NCI-H128 (cell line): ENCODE results near the gene NRG3.

Experiments
- DNase-seq: peaks from one replicate; lab custom pipeline; 2025; ENCODE audit not compliant: unreplicated experiment; lab: John Stamatoyannopoulos, UW

NRG3 gene

DNA sequence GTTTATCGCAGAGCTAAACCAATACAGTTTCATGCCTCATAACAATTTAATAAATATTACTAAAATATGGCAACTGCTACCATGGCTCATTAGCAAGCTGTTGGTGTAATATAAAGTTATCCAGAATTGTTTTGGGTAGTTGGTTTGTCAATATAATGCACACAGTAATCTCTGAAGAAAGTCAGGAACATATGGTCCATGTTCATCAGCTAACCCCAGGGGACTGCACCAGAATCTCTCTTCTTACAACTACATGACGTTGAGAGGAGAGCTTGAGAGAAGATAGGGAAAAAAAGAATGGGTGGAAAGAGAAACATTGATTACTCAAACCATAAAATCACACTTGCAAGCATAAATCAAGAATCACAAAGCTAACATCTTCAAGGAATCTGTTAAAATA, 333.7 kb downstream of the NRG3 start:
- no peak for DNase-seq

- DNase-seq: no peak
Observed at GRCh38 chr10:82210331-82210730, 335.3 kb downstream of the NRG3 start.

GRCh38 chr10:82211346-82211745, 336.4 kb downstream of the NRG3 start:
- no peak for DNase-seq

GRCh38 chr10:82212753-82213152, 337.8 kb downstream of the NRG3 start:
- DNase-seq: no peak

DNA sequence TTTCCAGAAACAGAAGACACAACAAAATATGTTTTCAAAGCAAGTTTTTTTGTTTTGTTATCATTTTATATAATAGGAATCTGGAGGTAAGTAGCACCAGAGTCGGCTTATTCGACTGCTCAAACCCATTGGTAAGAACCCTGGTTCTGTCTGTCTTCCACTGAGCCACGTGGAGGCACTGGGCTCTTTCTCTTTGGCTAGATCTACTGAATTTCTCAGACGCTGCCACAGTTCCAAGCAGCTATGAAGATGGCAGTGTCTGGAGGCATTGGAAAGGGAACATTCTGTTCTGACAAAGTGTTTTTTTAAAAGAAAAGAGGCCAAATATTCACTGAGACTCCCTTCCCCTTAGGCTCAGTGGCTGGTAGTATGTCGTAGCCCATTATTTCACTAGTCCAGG, 338.8 kb downstream of the NRG3 start:
- DNase-seq: no peak

DNA sequence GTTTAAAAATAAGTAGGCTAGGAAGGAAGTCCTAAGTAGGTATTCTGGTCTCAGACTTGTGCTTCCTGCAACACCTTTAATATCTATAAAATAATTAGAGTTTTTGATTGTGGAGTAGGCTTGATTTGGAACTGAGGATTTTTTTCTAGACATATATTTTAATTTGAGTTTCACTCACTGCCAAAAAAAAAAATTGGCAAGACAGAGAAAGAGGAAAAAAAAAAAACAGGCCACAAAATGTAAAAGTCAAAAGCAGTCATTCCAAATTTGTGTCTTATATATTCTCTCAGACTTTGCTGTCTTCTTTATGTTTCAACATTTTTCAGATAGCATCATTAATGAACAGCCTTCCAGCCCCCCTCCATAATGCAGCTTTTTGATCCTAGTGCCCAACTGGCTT, 346.1 kb downstream of the NRG3 start:
- no peak for DNase-seq

GRCh38 chr10:82221601-82222149, 346.7 kb downstream of the NRG3 start:
- DNase-seq: no peak

- DNase-seq: no peak
Observed at GRCh38 chr10:82228701-82229100, 353.7 kb downstream of the NRG3 start.

DNA sequence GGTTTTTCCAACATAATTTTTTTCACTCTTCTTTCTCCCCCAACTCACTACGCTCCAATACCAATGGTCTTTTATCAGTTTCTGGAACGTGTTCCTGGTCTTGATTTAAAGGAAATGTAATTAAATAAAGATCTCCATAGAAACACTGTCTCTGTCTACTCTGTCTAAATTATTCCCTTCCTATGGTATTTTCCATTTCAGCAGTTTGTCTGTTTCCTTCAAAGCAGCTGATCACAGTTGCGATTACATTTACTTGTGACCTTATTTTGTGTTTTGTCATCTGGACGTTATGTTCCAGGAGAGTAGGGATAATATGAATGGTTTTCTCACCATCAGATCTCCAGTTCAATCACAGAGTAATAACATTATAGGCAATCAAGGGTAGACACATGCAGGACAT, 359.2 kb downstream of the NRG3 start:
- no peak for DNase-seq

DNA sequence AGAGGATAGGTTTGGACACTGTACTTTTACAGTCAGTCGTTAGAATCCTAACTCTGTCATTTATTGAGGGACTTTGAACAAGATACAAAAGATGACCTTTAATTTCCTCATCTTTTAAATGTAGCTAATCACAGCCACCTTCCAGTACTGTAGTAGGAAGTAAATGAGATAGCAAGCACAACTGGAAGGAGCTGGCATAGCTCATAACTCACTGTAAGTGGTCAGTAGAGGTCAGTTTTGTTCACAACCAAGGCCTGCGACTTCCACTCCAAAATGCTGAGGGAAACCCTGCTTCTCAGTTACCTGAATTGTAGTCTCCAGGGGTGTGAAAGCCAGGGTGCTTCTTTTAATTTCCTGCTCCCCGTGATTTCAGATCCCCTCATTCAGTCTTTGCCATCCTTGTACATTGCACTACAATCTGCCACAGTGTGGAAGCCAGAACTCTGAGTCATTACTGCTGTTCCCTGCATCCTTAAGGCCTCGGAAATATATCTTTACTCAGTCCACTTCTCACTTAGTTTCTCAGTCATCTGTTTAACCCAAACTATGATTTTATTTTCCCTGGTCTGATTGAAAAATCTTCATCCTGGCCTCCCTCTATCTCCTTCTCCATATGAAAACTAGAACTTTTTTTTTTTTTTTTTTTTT, 361.2 kb downstream of the NRG3 start:
- no peak for DNase-seq

DNA sequence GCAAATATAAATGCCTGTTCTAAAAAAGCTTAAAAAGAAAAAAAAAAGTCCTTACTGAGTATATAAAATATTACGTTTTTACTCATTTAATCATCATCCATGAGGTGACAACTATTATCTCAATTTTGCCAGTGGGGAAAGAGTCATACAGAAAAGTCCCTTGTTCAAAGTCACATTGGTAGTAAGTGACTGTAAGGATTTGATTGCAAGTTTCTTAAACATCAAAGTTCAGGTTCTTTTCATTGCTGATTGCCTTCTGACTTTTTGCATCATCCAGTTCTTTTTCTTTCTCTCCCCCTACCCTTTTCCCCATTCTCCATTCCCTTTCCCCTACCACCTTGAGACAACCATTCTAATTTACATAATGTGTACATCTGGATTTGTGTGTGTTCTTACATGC, 363.3 kb downstream of the NRG3 start:
- DNase-seq: no peak

DNA sequence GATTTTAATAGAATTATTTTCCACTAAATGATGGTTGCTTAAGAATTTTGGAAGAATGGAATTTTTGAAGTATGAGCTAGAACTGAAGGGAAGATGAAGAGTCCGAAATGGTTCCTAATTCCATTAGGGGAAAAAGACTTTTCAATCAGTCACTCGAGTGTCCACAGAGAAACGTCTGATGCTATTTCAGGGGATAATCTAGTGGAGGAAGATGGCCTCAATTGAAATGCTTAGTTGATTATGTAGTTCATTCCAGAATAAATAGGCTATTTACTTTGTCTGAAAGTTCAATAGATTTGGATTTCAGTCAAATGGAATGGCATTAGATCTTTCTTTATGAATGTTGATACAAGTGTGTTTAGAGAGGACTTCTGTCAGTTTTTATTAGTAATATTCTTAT, 365.4 kb downstream of the NRG3 start:
- no peak for DNase-seq

GRCh38 chr10:82242778-82243177, 367.8 kb downstream of the NRG3 start:
- no peak for DNase-seq

DNA sequence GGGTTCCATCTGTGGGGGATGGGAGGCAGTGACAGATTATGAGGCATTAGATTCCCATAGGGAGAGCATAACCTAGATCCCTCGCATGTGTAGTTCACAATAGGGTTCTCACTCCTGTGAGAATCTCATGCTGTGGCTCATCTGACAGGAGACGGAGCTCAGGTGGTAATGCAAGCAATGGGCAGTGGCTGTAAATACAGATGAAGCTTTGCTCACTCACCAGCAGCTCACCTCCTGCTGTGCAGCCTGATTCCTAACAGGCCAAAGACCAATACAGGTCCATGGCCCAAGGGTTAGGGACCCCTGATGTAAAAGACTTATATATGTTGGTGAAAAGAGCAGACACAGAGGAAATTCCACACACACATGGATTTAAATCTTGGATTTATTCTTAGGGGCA, 370.2 kb downstream of the NRG3 start:
- no peak for DNase-seq

- no peak for DNase-seq
Observed at GRCh38 chr10:82245906-82246560, 371.0 kb downstream of the NRG3 start.

DNA sequence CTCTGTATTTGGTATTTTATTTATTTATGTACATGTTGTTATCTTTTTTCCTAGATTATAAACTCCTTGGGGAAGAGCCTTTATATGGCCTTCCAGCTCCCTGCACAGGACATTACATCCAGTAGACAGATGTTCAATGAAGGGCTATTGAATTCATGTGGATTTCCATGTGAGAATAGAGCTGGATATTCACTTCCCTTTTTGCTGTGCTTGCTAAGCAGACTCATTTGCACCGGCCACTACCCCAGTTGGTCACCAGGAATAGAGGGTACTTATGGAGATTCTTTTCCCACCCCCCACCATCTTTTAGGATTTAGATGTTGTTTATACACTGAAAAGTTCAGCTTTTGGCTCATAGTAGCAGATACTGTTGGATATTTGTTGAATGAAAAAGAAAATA, 374.1 kb downstream of the NRG3 start:
- DNase-seq: no peak

DNA sequence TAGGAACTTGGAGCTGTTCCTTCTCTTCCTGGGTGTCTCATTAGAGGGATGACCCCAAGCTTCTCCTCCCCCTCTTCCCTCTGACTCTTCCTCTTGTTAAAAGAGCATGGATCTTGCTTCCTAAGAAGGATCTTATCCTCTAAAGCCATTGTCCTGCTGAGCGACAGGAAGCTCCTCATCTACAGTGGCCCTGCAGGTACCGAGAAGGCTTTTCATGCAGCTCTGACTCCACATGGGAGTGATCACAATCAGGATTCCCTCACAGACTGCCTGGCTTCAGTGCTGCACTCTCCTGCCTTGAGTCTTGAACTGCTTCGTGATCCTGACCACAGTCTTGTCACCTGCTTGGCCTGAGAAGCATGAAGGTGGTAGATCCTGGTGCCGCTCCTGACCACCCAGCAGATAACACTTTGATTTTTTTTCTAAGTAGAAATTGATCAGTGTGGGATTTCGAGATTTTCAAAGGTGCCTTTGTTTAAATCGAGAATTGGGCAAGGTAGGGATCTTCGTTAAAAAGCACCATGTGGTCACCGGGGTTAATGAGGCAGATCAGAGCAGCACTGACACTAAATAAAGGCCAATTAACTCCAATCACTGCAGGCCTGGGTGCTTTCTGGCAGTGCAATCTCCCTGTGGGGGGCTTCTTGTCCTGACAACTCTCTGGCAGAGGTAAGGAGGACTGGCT, 376.4 kb downstream of the NRG3 start:
- DNase-seq: no peak

- DNase-seq: no peak
Observed at GRCh38 chr10:82252081-82252480, 377.1 kb downstream of the NRG3 start.

GRCh38 chr10:82254237-82254636, 379.2 kb downstream of the NRG3 start:
- no peak for DNase-seq

- DNase-seq: no peak
Observed at GRCh38 chr10:82256275-82256674, 381.3 kb downstream of the NRG3 start.

DNA sequence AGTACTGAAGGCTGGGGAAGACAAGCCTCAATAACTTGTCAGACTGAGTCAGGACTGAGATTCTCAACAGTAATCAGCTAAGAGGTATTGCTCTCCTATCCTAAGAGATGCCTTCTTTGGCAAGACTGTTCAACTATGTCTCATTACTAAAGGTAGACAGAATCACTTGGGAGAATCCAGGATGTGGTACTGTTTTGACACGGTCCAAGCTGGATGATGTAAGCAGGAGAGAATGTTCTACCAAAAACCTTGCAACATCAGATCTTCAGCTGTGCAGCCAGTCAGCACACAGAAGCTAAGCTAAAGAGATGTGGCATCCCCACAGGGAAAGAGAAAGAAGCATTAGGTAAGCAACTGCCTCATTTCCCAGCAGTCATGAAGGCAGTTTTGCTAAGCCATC, 391.4 kb downstream of the NRG3 start:
- DNase-seq: no peak

DNA sequence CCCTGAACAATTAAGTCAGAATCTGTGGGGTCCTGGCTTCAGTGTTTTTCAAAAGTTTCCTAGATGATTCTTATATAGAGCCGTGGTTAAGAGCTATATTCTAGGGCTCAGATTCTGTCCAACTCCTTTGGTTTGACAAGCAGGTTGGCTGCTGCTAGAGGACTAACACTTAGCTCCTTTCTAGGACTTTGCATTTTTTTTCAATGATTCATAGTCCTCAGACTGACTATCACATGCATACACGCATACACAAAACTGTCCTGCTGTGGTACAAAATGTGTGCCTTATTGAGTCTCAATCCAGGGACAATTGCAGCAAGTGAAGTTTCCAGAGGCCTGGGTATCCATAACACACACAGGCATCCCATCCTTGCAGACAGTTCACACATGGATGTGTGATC, 392.0 kb downstream of the NRG3 start:
- no peak for DNase-seq
